ENCODE results near the gene MED1.
A peak's percentile ranks its signal among the peaks of the same experiment; 100 is the strongest.

Gene MED1

GRCh38 chr17:39408360-39408759, 42.7 kb downstream of the MED1 start:
- no peak for DNase-seq (ENCODE audit: insufficient read length)
- no peak for FAIRE-seq
- TF ChIP-seq POLR2A (IDR thresholded peaks at IDR 0.05; ENCODE audit: low read depth, low read length) (no peak), POLR2AphosphoS5 (IDR thresholded peaks at IDR 0.05; ENCODE audit: low read depth, low read length) (no peak), TAF1 (IDR thresholded peaks at IDR 0.05; ENCODE audit: borderline replicate concordance, low read depth, low read length) (no peak)

GRCh38 chr17:39406951-39407350, 44.1 kb downstream of the MED1 start:
- FAIRE-seq (no peak), DNase-seq (ENCODE audit: insufficient read length) (no peak)
- TF ChIP-seq POLR2AphosphoS5 (IDR thresholded peaks at IDR 0.05; ENCODE audit: low read depth, low read length) (no peak), POLR2A (IDR thresholded peaks at IDR 0.05; ENCODE audit: low read depth, low read length) (no peak), TAF1 (IDR thresholded peaks at IDR 0.05; ENCODE audit: borderline replicate concordance, low read depth, low read length) (no peak)

- DNase-seq (ENCODE audit: insufficient read length) (no peak), FAIRE-seq (no peak)
- TF ChIP-seq POLR2A (IDR thresholded peaks at IDR 0.05; ENCODE audit: low read depth, low read length) (no peak), TAF1 (IDR thresholded peaks at IDR 0.05; ENCODE audit: borderline replicate concordance, low read depth, low read length) (no peak), POLR2AphosphoS5 (IDR thresholded peaks at IDR 0.05; ENCODE audit: low read depth, low read length) (no peak)
These were observed 45.6 kb downstream of the MED1 start for GRCh38 chr17:39405436-39405835.

- DNase-seq (ENCODE audit: insufficient read length) (no peak), FAIRE-seq (no peak)
- TF ChIP-seq TAF1 (IDR thresholded peaks at IDR 0.05; ENCODE audit: borderline replicate concordance, low read depth, low read length) = no peak
- no peak for TF ChIP-seq POLR2AphosphoS5 (IDR thresholded peaks at IDR 0.05; ENCODE audit: low read depth, low read length)
- no peak for TF ChIP-seq POLR2A (IDR thresholded peaks at IDR 0.05; ENCODE audit: low read depth, low read length)
These were observed 46.3 kb downstream of the MED1 start for GRCh38 chr17:39404542-39405378.

- TF ChIP-seq TAF1 (IDR thresholded peaks at IDR 0.05; ENCODE audit: borderline replicate concordance, low read depth, low read length) = no peak
- no peak for TF ChIP-seq POLR2AphosphoS5 (IDR thresholded peaks at IDR 0.05; ENCODE audit: low read depth, low read length)
- TF ChIP-seq POLR2A (IDR thresholded peaks at IDR 0.05; ENCODE audit: low read depth, low read length) = no peak
- DNase-seq (ENCODE audit: insufficient read length) (no peak), FAIRE-seq (no peak)
These were observed 48.0 kb downstream of the MED1 start for GRCh38 chr17:39402890-39403605.

GRCh38 chr17:39402244-39402889, 48.7 kb downstream of the MED1 start:
- TF ChIP-seq POLR2AphosphoS5 (IDR thresholded peaks at IDR 0.05; ENCODE audit: low read depth, low read length) = no peak
- no peak for TF ChIP-seq TAF1 (IDR thresholded peaks at IDR 0.05; ENCODE audit: borderline replicate concordance, low read depth, low read length)
- FAIRE-seq = peak; percentile 98

GRCh38 chr17:39401412-39402243, 49.4 kb downstream of the MED1 start, which contains the start of gene FBXL20:
TSS of gene FBXL20 (minus strand) at chr17:39401626. CDS start at chr17:39401402, 224 bp downstream.
- FAIRE-seq (peak; percentile 88), DNase-seq (ENCODE audit: insufficient read length) (peak; percentile 93)
- peak; percentile 60; the same call in 1 of the 2 replicates for TF ChIP-seq TAF1 (IDR thresholded peaks at IDR 0.05; ENCODE audit: borderline replicate concordance, low read depth, low read length)
- TF ChIP-seq POLR2A (IDR thresholded peaks at IDR 0.05; ENCODE audit: low read depth, low read length) = peak; percentile 80
- TF ChIP-seq POLR2AphosphoS5 (IDR thresholded peaks at IDR 0.05; ENCODE audit: low read depth, low read length) = peak; percentile 78

More at GRCh38 chr17:39402244-39402889, 48.7 kb downstream of the MED1 start:
- peak; percentile 87 for DNase-seq (ENCODE audit: insufficient read length)

- DNase-seq (ENCODE audit: insufficient read length) (no peak), FAIRE-seq (no peak)
- TF ChIP-seq POLR2A (IDR thresholded peaks at IDR 0.05; ENCODE audit: low read depth, low read length) (no peak), POLR2AphosphoS5 (IDR thresholded peaks at IDR 0.05; ENCODE audit: low read depth, low read length) (no peak), TAF1 (IDR thresholded peaks at IDR 0.05; ENCODE audit: borderline replicate concordance, low read depth, low read length) (no peak)
These were observed 50.3 kb downstream of the MED1 start for GRCh38 chr17:39400547-39401411.

- no peak for DNase-seq (ENCODE audit: insufficient read length)
- FAIRE-seq = no peak
- TF ChIP-seq TAF1 (IDR thresholded peaks at IDR 0.05; ENCODE audit: borderline replicate concordance, low read depth, low read length) = no peak
- TF ChIP-seq POLR2AphosphoS5 (IDR thresholded peaks at IDR 0.05; ENCODE audit: low read depth, low read length) = no peak
These were observed 51.3 kb downstream of the MED1 start for GRCh38 chr17:39399791-39400190.

GRCh38 chr17:39393736-39394135, 57.3 kb downstream of the MED1 start:
- no peak for DNase-seq (ENCODE audit: insufficient read length)
- TF ChIP-seq TAF1 (IDR thresholded peaks at IDR 0.05; ENCODE audit: borderline replicate concordance, low read depth, low read length) (no peak), POLR2AphosphoS5 (IDR thresholded peaks at IDR 0.05; ENCODE audit: low read depth, low read length) (no peak), POLR2A (IDR thresholded peaks at IDR 0.05; ENCODE audit: low read depth, low read length) (no peak)
- FAIRE-seq = no peak

Measured in GM12892 (cell line).